HEK293 (cell line): ENCODE measurements around the gene RXFP1.

Experiments
- ZFP3 ChIP-seq: fragments of 450-650 bp; formaldehyde crosslinking; IDR thresholded peaks from 2 replicates; pipeline ENCODE4 v1.5.1; 2016; ENCODE audit warnings: low read depth, missing biosample characterization, missing genetic modification characterization
- ZNF433 ChIP-seq: fragments of 450-650 bp; formaldehyde crosslinking; IDR thresholded peaks from 2 replicates; pipeline ENCODE4 v1.5.1; 2016; ENCODE audit warnings: missing biosample characterization, missing genetic modification characterization, low read depth
- ZNF555 ChIP-seq: fragments of 450-650 bp; formaldehyde crosslinking; conservative IDR thresholded peaks from 2 replicates; pipeline ENCODE4 v1.5.1; 2017; ENCODE audit warnings: missing biosample characterization, mild to moderate bottlenecking, missing genetic modification characterization, inconsistent platforms
- ZNF707 ChIP-seq: fragments of 450-650 bp; formaldehyde crosslinking; IDR thresholded peaks from 2 replicates; pipeline ENCODE4 v1.5.1; 2016; ENCODE audit warnings: missing biosample characterization, missing genetic modification characterization
- ZXDB ChIP-seq: fragments of 450-650 bp; formaldehyde crosslinking; IDR thresholded peaks from 2 replicates; pipeline ENCODE4 v1.5.1; 2016; ENCODE audit warnings: missing biosample characterization, missing genetic modification characterization
- TF ChIP-seq, protein P1 (sequence below): fragments of 450-650 bp; formaldehyde crosslinking; IDR thresholded peaks from 2 replicates; pipeline ENCODE4 v1.5.1; 2016; ENCODE audit warnings: missing biosample characterization, missing genetic modification characterization

DNA sequence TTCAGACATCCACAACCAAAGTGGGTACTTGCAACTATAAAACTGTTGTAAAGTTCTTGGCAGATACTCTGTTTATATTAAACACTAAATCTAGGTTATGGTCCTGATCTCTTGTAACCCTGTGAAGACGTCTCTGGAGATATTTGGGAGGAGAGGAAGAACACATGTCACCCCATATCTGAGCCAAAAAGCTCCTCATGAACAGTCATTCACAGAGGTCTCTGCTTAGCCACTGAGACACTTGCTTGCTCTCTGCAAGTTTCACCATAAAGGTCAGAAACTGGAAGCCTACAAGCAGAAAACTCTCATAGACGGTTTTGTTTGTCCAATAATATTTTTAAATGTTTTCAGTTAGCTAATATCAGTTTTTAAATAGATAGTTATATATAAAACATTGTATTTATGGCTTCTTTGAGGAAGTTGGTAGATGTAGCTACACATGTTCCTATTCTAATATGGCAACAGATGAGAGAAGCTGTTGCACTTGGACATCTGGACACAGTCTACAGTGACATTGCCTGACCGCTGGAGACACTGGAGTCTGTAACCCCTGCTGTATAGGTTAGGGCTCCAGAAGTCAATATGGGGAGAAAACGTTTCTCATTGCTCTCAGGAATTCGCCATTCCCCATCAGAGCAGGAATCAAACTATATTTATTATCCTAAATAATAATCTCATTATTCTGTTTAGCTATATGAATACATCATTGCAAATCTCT, 76.4 kb downstream of the RXFP1 start:
- TF ChIP-seq ZFP3 (tag by site-specific recombination) (no peak), ZXDB (tag by site-specific recombination) (no peak), ZNF707 (tag by site-specific recombination) (no peak), ZNF555 (tag by site-specific recombination) (no peak), ZNF433 (tag by site-specific recombination) (no peak)
- TF ChIP-seq, protein P1, sequence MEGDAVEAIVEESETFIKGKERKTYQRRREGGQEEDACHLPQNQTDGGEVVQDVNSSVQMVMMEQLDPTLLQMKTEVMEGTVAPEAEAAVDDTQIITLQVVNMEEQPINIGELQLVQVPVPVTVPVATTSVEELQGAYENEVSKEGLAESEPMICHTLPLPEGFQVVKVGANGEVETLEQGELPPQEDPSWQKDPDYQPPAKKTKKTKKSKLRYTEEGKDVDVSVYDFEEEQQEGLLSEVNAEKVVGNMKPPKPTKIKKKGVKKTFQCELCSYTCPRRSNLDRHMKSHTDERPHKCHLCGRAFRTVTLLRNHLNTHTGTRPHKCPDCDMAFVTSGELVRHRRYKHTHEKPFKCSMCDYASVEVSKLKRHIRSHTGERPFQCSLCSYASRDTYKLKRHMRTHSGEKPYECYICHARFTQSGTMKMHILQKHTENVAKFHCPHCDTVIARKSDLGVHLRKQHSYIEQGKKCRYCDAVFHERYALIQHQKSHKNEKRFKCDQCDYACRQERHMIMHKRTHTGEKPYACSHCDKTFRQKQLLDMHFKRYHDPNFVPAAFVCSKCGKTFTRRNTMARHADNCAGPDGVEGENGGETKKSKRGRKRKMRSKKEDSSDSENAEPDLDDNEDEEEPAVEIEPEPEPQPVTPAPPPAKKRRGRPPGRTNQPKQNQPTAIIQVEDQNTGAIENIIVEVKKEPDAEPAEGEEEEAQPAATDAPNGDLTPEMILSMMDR (tag by site-specific recombination), result no peak
